ENCODE measurements around the gene ZBED2.

The ZBED2 gene

DNA sequence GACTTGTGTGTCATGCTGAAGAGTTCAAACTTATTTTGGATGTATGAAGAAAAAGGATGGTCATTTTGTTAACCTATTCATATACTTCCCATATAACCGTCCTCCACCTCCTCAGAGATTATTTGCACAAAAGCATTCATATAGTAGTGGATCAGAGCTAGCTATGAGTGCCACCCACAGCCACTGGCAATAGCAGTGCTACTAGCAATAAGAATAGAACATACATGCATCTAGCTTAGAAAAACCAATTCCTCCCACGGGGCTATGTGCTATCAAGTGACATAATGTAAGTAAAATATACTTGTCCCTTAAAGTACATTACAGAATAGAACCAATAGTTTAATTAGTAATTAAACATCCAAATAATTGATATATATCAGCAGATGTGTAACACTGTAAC lies 10.3 kb upstream of the ZBED2 start:
- DNase-seq (ENCODE audit: low read depth), result no peak
- TF ChIP-seq, protein P1, sequence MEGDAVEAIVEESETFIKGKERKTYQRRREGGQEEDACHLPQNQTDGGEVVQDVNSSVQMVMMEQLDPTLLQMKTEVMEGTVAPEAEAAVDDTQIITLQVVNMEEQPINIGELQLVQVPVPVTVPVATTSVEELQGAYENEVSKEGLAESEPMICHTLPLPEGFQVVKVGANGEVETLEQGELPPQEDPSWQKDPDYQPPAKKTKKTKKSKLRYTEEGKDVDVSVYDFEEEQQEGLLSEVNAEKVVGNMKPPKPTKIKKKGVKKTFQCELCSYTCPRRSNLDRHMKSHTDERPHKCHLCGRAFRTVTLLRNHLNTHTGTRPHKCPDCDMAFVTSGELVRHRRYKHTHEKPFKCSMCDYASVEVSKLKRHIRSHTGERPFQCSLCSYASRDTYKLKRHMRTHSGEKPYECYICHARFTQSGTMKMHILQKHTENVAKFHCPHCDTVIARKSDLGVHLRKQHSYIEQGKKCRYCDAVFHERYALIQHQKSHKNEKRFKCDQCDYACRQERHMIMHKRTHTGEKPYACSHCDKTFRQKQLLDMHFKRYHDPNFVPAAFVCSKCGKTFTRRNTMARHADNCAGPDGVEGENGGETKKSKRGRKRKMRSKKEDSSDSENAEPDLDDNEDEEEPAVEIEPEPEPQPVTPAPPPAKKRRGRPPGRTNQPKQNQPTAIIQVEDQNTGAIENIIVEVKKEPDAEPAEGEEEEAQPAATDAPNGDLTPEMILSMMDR (IDR thresholded peaks at IDR 0.05; ENCODE audit: insufficient read depth, low read depth, low read length, missing control alignments), result no peak
- H3K4me3 ChIP-seq (ENCODE audit: low read length), result no peak overlapping the region

DNA sequence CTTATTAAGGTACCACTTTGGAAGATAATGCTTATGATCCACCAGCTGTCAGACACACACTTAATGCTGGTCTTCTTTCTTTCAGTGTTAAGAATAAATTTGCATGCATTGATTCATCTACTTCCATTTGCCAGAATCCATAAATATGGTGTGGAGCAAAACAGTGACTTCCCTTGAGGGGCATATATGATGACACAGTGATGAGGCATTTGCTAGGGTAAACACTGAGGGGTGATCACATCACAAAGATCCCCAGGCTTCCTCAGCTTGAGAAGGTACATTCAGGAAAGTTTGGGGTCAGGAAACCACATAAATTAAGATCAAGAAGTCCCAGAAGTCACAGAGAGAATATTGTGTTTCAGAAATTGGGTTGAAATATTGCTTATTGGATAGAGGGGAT lies 9.9 kb upstream of the ZBED2 start:
- peak; percentile 52 for DNase-seq (ENCODE audit: low read depth)
- TF ChIP-seq, protein P1 (IDR thresholded peaks at IDR 0.05; ENCODE audit: insufficient read depth, low read depth, low read length, missing control alignments), result no peak
- H3K4me3 ChIP-seq (ENCODE audit: low read length), result no peak overlapping the region

DNA sequence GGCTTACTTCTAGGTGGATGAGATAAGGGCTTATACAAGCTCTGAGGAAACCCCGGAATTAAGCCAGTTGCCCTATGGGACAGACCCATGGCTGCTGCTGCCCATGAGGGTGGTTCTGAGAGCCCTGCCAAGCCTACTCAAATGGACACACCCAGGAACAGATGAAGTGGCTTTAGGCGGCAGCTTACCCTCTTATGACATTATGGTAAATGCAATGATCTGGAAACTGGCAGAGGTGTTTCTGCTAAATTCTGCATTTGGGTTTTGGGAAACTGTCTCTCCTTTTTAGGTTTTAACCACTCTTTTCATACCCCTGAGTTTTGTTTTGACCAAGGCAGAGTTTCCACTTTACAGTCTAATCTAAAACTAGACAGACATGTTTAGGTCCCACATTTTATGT lies 9.0 kb upstream of the ZBED2 start:
- no peak for DNase-seq (ENCODE audit: low read depth)
- TF ChIP-seq, protein P1 (IDR thresholded peaks at IDR 0.05; ENCODE audit: insufficient read depth, low read depth, low read length, missing control alignments), result no peak

DNA sequence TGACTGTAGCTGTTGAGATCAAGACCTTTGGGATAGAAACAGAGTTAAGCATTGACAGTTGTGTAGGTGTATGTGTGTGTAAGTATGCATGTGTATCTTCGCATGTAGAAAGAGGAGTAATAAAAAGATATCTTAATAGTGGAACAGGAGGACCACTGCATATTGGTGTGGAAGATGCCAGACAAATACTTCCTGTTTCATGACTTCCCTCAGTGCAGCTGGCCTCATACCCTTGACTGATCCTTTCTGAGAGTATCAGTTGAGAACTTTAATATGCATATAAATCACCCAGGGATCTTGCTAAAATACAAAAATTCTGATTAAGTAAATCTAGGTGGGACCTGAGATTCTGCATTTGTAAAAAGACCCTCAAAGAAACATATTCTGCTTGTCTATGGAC lies 8.5 kb upstream of the ZBED2 start:
- DNase-seq (ENCODE audit: low read depth), result no peak
- H3K4me3 ChIP-seq (ENCODE audit: low read length), result no peak overlapping the region
- TF ChIP-seq, protein P1 (IDR thresholded peaks at IDR 0.05; ENCODE audit: insufficient read depth, low read depth, low read length, missing control alignments), result no peak

More for the DNA sequence above, 9.0 kb upstream of the ZBED2 start:
- H3K4me3 ChIP-seq (ENCODE audit: low read length), result no peak overlapping the region

DNA sequence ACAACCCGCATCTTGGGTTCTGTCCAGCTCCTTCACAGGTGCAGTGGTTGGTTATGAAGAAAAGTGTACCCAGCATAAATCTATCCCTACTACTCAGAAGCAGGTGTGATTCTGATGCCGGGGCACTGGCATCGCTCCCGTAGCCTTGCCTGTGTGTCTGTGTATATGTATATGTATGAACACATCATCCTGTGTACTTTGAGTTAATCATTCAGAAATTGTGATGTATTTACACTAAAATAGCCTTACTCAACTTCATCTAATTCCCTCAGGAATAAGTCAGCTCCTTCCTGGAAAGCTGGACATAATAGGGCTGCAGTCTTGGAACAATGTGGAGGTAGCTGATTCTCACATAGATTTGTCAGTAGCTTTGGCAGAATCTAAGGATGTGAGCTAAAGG lies 6.7 kb upstream of the ZBED2 start:
- H3K4me3 ChIP-seq (ENCODE audit: low read length), result no peak overlapping the region
- TF ChIP-seq, protein P1 (IDR thresholded peaks at IDR 0.05; ENCODE audit: insufficient read depth, low read depth, low read length, missing control alignments), result no peak
- DNase-seq (ENCODE audit: low read depth), result peak; percentile 36

DNA sequence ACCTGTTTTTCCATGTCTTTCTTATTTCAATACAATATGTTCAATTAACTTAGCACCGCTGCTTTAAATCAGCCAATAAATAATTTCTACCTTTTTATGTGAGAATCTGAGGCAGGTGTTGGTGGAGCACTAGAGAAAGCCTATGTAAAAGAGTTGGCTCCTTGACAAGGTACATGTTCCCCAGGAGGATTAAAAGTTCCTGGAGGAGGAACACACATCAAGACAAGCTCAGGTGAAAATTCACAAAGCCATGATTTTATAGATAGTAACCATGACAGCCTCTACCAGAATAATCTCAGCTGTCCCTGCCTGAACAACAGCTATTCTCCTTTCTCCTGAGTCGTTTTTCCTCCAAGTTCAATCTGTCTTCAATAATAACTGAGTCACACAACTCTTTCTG lies 3.4 kb upstream of the ZBED2 start:
- H3K4me3 ChIP-seq (ENCODE audit: low read length), result no peak overlapping the region
- TF ChIP-seq, protein P1 (IDR thresholded peaks at IDR 0.05; ENCODE audit: insufficient read depth, low read depth, low read length, missing control alignments), result no peak

DNA sequence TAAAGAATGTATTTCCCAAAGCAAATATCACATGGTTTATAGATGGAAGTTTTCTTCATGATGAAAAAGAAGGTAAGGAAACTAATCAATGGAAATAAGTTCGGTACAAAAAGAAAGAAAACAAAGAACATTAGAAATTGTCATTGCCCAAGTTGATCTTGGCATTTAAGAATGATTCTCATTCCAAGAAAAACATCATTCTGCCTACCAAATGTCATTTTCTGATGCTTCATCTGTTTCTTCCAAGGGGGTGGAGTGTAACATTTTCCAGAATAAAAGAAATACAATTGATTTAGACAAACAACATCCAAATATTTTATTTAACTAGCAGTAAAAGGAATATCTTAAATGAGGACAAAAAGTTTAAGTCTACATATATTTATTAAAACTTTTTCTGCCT lies 3.0 kb upstream of the ZBED2 start:
- TF ChIP-seq, protein P1 (IDR thresholded peaks at IDR 0.05; ENCODE audit: insufficient read depth, low read depth, low read length, missing control alignments), result no peak
- H3K4me3 ChIP-seq (ENCODE audit: low read length), result no peak overlapping the region
- no peak for DNase-seq (ENCODE audit: low read depth)

More for the DNA sequence above, 3.4 kb upstream of the ZBED2 start:
- DNase-seq (ENCODE audit: low read depth), result no peak

Data from epithelial cell of esophagus (primary cell).